Astrocyte (in vitro differentiated cells and primary cell): Measurements from ENCODE around the gene SPIRE1.

Experiments used
- CTCF ChIP-seq: IDR thresholded peaks from 2 replicates; pipeline ENCODE4 v1.5.1; 2011; ENCODE audit warnings: low read depth, mild to moderate bottlenecking, inconsistent platforms, low read length, moderate library complexity; ENCODE audit not compliant: insufficient read depth
- EZH2 ChIP-seq: IDR thresholded peaks from 2 replicates; pipeline ENCODE4 v1.6.1; 2012; ENCODE audit warnings: mild to moderate bottlenecking, low read length, inconsistent platforms; ENCODE audit not compliant: insufficient read depth

GRCh38 chr18:12431561-12431960 lies 226.3 kb downstream of the SPIRE1 start:
- TF ChIP-seq CTCF (no peak), EZH2 (no peak)
